Measurements from ENCODE around the gene LRCOL1. TPM values are rescaled to one million over a fixed set of nuclear protein-coding genes. Genes with fewer than 3 reads are reported as not detected.

LRCOL1 gene
- 1 to 10 TPM; 1.4 to 2.2 (median 1.9) TPM for polyA plus RNA-seq (ENCODE audit: insufficient read length in 3 of 3)

DNA sequence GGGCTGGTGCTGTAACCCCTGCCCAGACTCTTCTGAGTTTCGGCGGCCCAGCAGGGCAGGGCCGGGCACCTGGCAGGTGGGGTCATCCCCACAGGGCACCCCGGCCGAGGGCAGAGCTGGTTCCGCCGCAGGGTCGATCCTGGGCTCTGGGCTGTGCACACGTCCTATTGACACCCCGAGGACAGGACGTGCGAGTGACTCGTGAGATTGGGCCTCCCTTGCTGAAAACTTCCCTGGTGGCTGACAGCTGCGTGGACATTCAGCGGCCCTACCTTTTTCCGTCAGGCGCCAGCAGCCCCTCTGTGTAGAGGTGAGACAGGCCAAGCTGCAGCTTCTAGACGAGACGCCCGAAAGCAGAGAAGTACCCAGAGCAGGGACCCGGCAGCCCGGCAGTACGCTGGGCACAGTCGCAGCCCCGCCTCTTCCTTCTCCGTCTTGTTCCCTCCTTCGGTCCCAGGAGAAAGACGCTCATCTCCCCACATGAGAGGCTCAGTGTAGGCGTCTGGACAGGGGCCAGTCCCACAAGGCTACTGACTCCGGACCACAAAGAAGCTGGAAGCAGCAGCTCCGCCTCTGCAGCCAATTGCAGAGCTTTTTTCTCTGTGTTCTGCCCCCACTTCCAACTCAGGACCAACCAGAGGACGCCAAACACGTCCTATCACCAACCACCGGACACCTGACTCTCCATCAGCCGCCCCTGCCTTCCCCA is at the start of gene LRCOL1:
LRCOL1 (minus strand) TSS at position 532 of the 709 bp plus-strand sequence. CDS start 4,331 bp downstream, outside the sequence.
- DNase-seq (ENCODE audit: low read depth in 3 of 3, low spot score in 2 of 3) = no peak

DNA sequence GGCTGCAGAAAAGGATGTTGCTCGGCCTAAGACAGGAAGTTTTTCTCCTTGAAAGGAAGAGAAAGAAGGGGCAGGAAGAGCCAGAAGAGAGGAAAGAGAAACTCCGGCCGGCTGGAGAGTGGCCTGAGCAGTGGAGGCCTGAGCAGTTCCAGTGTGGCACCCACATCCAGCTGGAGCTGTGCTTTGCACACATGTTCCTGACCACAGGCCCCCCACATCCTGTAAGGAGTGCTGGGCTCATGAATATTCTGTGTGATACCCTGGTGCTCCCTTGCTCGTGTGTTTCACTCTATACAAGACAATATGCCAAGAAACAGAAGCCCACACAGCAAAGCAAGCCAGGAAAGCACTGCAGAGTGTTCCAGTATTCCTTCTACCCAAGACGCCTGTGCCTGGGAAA is 49.7 kb upstream of the LRCOL1 start:
- DNase-seq (ENCODE audit: low read depth in 3 of 3, low spot score in 2 of 3) = no peak

DNA sequence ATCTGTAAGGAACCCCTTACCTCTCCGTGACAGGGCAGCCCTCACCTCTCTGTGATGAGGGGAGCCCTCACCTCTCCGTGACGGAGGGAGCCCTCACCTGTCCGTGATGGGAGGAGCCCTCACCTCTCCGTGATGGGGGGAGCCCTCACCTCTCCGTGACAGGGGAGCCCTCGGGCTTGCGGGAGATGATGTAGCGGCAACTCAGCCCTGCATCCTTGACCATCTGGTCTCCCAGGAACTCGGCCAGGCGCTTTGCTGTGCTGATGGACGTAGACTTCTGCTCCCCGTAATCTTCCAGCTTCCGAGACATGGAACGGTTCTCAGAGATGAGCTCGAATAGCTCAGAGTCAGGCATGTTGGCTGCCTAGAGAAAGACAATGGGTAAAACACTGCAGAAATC is 48.8 kb upstream of the LRCOL1 start:
- no peak for DNase-seq (ENCODE audit: low read depth in 3 of 3, low spot score in 2 of 3)

DNA sequence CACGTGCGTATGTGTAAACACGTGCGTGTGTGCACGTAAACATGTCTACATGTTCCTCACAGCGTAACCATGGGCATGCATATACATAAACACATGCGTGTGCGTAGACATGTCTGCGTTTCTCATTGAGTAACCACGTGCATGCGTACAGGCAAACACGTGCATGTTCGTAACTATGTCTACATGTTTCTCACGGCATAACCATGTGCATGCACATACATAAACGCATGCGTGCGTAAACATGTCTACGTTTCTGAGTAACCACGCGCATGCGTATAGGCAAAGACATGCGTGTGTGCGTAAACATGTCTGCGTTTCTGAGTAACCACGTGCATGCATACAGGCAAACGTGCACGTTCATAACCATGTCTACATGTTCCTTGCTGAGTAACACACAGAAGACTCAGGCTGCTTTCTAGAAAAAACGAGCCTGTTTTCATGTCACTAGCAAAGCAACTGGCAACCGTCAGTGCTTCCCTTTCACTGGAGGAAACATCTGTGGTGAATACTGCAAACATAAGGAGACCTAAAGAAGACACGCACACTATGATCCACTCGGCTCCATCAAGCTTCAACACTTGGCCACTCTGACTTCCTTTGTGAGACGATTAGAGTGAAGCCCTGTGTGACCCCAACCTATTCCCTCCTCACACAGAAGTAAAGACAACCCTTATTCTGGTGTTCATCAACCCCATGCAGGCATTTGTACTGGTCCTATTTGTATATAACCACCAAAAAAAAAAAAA is 47.9 kb upstream of the LRCOL1 start:
- no peak for DNase-seq (ENCODE audit: low read depth in 3 of 3, low spot score in 2 of 3)

DNA sequence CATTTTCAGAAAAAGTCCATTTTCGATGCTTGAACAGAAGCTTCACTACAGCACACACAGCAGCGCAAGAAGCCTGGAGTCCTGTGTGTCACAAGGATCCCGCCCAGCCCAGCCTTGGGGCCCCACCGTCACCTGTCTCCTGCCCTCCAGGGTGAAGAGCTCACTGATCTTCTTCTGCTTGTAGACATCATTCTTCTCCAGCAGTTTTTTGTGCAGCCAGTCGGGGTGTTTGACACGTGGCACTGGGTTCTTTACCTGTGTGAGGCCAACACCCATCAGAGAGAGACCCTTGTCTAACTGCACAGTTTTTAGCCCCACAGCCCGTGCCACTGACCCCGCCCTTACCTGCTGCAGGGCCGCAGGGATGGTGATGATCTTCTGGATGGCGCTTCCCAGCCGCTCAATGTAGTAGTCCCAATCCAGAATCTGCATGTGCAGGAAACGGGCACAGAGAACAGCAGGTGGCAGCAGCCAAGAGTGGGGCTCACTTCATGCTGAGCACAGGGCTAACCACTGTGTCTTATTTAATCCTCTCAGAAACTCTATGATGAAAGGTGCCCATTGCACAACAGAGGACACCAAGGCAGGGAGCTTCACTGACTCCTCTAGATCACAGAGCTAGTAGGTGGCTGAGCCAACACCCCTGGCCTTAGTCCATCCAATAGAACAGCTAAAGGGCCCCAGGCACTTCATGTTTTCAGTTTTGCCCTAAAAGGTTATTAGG is 46.8 kb upstream of the LRCOL1 start:
- DNase-seq (ENCODE audit: low read depth in 3 of 3, low spot score in 2 of 3) = no peak

DNA sequence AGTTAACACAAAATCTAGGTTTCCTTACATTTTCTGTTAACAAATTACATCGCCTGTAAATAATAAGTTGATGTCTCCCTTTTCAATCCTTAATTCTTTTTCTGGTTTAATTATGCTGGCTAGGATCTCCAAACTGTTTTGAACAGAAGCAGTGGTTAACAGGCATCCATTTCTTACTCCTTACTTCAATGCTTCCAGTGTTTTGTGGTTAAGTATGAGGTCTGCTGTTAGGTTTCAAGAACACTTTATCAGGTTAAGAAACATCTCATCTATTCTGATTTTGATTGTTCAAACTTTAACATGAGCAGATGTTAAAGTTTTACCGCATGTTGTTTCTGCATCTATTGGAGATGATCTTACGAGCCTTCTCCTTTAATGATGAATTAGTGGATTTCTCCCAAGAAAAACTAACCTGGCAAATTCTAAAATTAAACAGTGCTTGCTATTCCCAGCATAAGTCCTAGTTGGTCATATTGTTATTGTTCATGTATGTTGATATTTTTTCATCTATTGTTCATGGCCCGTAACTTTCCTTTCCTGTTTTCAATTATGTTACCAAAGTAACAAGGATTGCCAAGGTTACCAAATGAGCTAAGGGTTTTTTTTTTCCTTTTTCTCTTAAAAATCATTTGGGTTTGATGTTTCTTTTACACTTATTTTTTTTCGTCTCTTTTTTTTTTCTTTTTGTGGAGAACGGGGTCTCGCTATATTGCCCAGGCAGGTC is 43.3 kb upstream of the LRCOL1 start:
- DNase-seq (ENCODE audit: low read depth in 3 of 3, low spot score in 2 of 3) = no peak

DNA sequence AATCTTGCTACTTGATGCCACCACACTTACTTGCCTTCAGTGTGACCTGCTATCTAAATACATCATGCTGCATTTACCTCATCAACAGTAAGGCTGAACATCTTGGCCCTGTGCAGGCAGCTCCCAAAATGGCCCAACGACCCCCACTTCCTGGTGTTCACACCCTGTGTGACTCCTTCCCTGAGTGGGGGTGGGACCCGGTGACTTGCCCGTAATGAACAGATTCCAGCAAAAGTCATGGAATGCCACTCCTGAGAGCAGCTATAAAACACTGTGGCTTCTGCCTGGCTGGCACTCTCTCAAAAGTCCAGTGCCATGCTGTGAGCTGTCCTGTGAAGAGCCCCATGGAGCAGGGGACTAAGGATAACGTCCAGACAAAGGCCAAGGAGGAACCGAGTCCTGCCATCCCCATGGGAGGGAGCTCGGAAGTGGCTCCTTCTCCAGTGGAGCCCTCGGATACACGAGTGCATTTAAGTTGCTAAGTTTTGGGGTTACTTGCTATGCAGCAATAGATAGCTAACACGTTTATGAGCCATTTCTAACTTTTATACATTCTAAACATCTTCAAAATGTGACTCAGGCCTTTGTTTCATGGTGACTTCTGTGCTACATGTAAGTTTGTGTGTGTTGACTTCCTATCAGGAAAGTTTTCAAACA is 41.2 kb upstream of the LRCOL1 start:
- no peak for DNase-seq (ENCODE audit: low read depth in 3 of 3, low spot score in 2 of 3)

DNA sequence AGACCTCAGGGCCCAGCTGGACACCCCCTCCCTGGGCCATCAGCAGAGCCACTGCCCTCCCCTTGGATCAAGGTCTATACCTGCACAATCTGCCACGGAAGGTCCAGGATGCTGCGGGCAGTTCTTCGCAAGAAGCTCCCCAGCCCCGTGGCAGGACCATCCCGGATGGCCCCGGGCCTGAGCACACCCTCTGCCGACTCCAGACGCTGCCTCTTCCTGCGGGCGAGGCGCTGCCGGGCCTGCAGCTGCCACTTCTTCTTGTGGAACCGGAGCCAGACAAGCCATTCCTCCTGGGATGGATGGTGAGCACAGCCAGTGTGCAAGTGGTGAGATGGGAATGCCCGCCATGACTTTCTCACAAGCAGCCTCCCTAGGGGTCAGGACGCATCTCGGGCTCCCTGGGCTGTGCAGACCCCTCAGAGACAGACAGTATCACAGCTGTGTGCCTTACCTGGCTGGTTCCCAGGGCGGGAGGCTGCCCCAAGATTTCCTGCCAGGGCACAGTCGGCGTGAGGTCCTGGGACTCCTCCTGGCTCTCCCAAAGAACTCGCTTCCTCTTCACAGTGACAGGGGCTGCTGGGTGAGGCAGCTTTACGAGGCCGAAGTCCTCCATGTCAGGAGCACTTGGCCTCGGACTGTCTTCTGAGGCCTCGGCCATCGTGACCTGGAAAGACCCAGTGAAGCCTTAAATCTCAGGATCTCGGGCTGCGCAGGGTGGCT is 39.0 kb upstream of the LRCOL1 start:
- DNase-seq (ENCODE audit: low read depth in 3 of 3, low spot score in 2 of 3) = no peak

DNA sequence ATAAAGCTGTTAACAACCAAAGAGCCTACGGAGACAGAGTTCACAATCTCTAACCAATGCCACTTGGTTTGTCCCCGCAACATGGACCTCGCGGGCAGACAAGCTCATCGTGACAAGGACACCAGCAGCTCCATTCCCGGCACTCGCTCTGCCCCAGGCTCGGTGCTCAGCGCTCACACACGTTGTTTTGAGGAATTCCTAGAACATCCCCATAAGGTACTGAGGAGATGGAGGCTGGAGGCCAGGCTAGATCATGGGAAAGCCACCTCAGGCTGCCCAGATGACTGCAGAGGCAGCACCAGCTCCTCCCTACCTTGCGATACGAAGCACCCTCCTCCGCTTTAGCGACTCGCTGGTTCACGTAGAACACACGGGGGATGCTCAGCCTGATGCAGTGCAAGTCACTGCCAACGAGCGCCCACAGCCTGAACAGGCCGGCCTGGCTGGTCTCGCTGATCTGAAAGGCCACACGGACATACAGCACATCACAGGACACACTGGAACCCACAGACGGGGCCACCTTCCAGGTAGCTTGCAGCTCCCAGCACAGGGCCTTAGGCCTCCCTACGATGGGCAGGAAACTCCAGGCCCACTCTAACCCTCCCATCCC is 38.3 kb upstream of the LRCOL1 start:
- DNase-seq (ENCODE audit: low read depth in 3 of 3, low spot score in 2 of 3) = no peak

DNA sequence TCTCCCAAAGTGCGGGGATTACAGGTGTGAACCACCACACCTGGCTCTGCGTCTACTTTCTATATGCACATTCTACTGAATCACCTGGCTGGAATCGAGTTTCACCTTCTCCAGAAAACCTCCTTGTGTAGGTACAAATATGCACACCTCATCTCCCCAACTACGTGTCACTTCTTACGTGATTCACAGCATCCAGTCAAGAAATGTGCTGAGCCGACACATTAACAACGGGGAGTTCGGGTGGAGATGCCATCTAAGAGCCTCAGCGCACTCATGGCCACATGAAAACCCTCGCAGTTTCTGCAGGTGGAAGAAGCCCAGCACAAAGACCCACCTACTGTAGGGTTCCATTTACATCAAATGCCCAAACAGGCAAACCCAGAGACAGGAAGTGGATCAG is 37.5 kb upstream of the LRCOL1 start:
- no peak for DNase-seq (ENCODE audit: low read depth in 3 of 3, low spot score in 2 of 3)

DNA sequence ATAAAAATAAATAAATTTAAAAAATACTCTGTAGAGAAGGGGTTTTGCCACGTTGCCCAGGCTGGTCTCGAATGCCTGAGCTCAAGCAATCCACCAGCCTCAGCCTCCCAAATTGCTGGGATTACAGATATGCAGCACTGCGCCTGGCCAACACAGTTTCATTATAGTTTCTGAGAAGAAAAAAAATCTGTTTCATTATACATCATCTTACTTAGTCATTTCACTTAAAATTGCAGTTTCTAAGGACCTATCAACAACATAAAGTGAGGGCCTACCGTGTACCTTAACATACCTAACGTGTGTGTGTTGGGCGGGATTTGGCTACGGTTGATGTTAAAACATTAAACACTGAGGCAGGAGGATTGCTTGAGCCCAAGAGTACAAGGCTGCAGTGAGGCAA is 36.5 kb upstream of the LRCOL1 start:
- DNase-seq (ENCODE audit: low read depth in 3 of 3, low spot score in 2 of 3) = no peak

DNA sequence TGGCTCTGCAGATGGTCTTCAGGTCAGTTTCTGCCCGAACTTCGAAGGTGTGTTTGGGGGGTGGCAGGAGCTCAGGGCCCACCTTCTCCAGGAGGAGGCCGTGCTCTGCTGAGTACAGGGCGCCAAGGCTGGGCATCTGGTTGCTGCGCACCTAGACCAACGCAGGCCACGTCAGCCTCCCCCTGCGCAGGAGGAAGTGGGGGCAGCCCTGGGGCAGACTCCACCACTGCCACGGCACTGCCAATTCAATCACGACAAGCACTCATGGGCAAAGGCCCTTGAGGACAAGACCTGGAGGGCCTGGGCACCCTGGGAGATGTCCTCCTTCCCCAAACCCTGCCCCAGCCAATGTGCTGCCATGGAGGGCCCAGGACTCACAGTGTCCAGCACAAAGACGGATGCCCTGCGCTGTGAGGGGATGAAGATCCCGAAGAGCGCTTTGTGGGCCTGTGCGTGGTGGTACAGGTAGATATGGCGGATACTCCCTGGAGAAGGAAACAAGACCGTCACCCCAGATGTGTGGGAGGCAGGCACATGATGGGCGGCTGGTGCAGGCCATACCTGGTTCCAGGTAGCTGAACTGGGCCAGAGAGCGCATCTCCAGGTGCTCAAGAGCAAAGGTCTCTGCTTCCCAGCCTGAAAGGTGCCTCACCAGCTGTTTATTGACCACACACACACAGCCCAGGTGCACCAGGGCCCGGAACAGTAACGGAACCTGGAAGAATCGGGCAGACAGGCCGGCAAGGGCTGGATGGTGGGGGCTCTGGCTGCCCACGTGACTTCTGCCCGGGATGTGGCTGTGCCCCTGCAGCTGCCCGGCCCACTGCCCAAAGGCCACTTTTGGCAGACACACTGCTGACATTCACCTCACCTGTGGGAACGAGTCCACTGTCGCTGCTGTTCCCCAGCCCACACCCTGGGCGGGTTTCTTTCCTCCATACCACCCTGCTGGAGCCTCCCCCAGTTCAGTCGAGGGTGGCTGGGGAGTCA is 32.8 kb upstream of the LRCOL1 start:
- no peak for DNase-seq (ENCODE audit: low read depth in 3 of 3, low spot score in 2 of 3)

DNA sequence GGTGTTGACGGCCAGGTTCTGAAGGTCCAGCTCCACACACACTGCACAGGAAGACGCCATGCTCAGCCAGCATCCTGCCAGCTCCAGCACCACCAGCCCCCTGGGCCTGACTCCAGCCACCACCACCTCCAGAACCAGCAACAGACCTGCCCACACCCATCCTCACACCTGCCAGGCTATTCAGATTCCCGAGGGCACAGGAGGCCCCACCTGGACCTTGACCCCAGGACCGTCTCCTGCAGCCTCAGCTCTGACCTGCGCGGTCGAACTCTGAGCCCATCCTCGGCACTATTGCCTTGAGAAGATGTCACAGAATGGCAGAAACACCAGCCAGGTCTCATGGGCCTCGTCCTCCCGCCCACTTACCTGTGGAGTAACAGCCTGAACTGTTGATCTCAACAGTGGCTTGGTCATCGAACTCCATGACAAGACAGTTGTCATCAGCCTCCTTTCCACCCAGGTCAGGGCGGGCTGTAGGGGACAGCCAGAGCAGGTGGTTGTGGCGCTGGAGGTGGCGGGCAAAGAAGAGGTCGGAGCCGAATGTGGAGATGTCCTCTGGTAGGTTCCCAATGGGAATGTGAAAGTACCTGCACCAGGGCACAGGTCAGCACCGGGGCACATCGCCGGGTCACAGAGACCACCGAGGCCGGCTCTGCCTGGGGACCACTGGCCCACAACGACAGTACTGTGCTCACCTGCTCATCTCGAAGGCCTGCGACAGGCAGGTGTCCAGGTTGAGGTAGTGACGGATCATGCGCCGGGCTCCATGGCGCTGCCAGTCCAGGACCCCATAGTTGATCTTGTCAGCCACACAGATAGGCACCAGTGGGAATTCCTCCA is 31.6 kb upstream of the LRCOL1 start:
- DNase-seq (ENCODE audit: low read depth in 3 of 3, low spot score in 2 of 3) = no peak

DNA sequence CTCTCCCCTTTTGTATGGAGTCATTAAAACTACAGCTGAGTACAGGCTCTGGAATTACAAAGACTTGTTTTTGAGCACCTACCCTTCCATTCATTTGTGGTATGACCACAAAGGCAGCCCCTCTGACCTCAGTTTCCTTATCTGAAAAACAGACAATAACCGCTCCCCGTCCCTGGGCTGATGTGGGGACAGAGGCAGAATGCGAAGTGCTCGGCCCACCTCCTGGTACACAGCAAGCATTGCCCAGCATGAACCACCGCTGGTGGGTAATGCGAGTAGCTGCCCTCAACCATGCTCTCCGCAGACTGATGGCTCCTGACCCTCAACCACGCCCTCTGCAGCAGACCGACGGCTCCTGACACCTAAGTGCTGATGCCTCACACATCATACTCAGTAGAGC is 30.6 kb upstream of the LRCOL1 start:
- no peak for DNase-seq (ENCODE audit: low read depth in 3 of 3, low spot score in 2 of 3)

DNA sequence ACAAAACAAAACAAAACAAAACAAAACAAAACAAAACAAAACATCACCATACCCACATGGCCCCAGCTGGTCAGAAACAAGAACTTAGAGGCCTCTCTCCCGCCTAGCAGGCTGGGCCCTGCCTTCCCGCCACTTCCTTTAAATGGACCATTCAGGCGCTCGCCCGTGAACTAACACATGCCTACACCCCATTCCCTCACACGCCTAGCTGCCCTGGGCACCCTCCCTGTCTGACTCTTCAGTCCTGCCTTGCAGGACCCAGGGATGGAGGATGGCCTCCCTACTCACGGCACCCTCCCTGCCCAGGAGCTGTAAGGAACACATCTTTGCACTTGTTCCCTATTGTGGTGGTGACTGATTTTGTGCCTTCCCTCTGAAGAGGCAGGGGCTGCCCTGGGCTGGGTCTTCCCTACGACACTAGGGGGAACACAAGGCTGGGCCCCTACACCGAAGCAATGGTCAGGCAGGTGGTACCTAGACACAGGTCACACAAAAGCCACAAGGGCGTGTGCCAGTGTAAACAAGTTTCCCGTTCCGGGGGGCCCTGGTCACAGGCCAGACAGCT is 29.7 kb upstream of the LRCOL1 start:
- no peak for DNase-seq (ENCODE audit: low read depth in 3 of 3, low spot score in 2 of 3)

DNA sequence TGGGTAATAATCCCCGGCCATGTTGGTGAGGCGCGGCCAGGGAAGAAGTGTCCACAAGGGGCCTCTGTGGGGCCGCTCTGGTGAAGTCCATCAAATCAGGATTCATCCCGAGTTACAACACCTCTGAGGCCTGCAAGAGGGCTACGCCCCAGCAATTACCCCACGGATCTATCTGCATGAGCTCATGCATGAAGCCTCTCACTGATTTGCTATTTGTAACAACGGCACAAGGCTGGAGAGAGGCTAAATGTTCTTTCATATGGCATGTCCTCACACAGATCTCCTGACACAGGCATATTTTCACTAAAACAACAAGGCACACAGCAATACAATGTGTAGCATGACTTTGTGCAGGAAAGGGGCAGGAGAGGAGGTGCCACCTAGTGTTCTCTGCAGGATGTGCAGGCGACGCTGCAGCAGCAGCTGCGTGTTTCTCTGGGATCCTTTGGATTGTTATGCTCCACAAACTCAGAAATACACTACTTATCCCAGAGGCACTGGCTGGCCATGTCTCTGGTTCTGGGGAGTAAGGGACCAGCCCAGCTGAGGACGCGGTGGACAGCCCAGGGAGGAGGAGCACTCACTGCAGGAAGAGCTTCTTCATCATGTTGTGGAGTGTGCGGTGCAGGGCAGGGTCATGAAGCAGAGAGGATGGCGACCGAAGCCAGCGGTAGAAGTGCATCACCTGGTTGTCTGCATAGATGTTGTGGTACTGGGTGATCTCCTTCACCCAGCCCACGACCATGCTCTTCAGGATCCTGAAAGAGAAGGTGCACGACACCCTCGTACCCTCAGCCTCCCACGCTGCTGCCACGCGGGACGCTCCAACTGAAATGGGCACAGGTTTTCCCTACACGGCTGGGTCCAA is 28.4 kb upstream of the LRCOL1 start:
- no peak for DNase-seq (ENCODE audit: low read depth in 3 of 3, low spot score in 2 of 3)

All from right renal cortex interstitium (tissue), 3 donors.